ENCODE data around the gene DAD1. TPM values are rescaled to one million over a fixed set of nuclear protein-coding genes. Genes with fewer than 3 reads are reported as not detected.

DAD1 gene
- total RNA-seq, 1 donor from 2014 or later, result 185 TPM

DNA sequence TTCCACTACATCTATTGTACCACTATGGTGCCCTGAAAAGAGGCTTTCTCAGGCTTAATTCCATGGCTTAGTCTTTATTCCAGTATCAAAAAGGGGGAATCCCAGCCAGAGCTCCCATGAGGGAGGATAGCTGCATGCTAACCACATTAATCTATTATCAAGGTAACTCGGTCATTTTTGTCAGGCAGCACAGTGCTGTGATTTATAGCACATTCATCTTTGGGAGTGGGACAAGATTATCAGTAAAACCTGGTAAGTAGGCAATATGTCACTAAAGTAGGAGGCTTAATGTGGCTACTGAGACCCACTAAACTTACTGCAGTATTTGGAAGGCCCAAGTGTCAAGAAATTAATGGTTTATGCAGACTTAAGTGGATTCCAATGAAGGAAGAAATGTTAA, 58.9 kb downstream of the DAD1 start:
- no peak overlapping the region for H3K4me3 ChIP-seq
- H3K27ac ChIP-seq, result no peak overlapping the region
- H4K20me1 ChIP-seq (ENCODE audit: low read depth), result no peaks in the 10 kb centered on the region
- H3K36me3 ChIP-seq, result no peaks in the 10 kb centered on the region
- H3K9me3 ChIP-seq (ENCODE audit: low read depth), result no peaks in the 10 kb centered on the region
- H3K4me1 ChIP-seq, result no peaks in the 10 kb centered on the region
- Mint-ChIP-seq H3K4me1 (peaks cover 9% of the 10 kb centered on the region), H3K9me3 (no peaks in the 10 kb centered on the region), H3K27ac (no peak overlapping the region), H3K27me3 (ENCODE audit: insufficient read depth, low read depth) (peaks cover 4% of the 10 kb centered on the region), H3K36me3 (no peaks in the 10 kb centered on the region), H3K4me3 (no peak overlapping the region)
- H3F3A ChIP-seq (ENCODE audit: low read depth), result no peaks in the 10 kb centered on the region
- H2AFZ ChIP-seq (replicated peaks), result no peak overlapping the region
- H3K79me2 ChIP-seq (ENCODE audit: low read depth), result no peaks in the 10 kb centered on the region
- TF ChIP-seq, protein P1, sequence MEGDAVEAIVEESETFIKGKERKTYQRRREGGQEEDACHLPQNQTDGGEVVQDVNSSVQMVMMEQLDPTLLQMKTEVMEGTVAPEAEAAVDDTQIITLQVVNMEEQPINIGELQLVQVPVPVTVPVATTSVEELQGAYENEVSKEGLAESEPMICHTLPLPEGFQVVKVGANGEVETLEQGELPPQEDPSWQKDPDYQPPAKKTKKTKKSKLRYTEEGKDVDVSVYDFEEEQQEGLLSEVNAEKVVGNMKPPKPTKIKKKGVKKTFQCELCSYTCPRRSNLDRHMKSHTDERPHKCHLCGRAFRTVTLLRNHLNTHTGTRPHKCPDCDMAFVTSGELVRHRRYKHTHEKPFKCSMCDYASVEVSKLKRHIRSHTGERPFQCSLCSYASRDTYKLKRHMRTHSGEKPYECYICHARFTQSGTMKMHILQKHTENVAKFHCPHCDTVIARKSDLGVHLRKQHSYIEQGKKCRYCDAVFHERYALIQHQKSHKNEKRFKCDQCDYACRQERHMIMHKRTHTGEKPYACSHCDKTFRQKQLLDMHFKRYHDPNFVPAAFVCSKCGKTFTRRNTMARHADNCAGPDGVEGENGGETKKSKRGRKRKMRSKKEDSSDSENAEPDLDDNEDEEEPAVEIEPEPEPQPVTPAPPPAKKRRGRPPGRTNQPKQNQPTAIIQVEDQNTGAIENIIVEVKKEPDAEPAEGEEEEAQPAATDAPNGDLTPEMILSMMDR (IDR thresholded peaks at IDR 0.05), result no peak
- no peak for TF ChIP-seq EZH2 (IDR thresholded peaks at IDR 0.05)
- TF ChIP-seq EZH2phosphoT487 (IDR thresholded peaks at IDR 0.05), result no peak
- no peak for DNase-seq (ENCODE audit: low spot score)
- no peak overlapping the region for H3K4me2 ChIP-seq
- H3K9ac ChIP-seq, result no peak overlapping the region
- H3K27me3 ChIP-seq, result no peaks in the 10 kb centered on the region

DNA sequence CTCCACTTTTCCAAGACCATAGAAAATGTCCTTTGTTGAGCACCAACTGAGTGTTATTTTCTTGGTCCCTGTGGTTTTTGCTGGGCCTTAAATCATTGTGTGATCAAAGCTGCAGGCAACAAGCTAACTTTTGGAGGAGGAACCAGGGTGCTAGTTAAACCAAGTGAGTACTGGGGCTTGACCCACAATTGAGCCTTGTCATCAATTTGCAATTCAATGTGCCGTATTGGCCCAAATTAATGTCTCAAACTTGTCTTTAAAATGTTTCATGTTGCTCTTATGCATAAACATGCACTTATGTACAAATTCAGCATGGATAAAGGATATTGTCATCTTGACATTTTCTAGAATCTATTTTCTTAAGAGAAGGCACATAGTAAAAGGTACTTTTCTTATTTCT, 62.3 kb downstream of the DAD1 start:
- H3K9me3 ChIP-seq (ENCODE audit: low read depth), result no peaks in the 10 kb centered on the region
- Mint-ChIP-seq H3K4me3 (no peak overlapping the region), H3K4me1 (peaks cover 9% of the 10 kb centered on the region), H3K9me3 (no peaks in the 10 kb centered on the region), H3K27me3 (ENCODE audit: insufficient read depth, low read depth) (peaks cover under 1% of the 10 kb centered on the region), H3K36me3 (no peaks in the 10 kb centered on the region), H3K27ac (no peak overlapping the region)
- no peak for DNase-seq (ENCODE audit: low spot score)
- H4K20me1 ChIP-seq (ENCODE audit: low read depth), result no peaks in the 10 kb centered on the region
- H3K79me2 ChIP-seq (ENCODE audit: low read depth), result no peaks in the 10 kb centered on the region
- H3K9ac ChIP-seq, result no peak overlapping the region
- H3K4me1 ChIP-seq, result no peaks in the 10 kb centered on the region
- H3K27ac ChIP-seq, result no peak overlapping the region
- H3F3A ChIP-seq (ENCODE audit: low read depth), result no peaks in the 10 kb centered on the region
- no peaks in the 10 kb centered on the region for H3K27me3 ChIP-seq
- TF ChIP-seq, protein P1 (IDR thresholded peaks at IDR 0.05), result no peak
- TF ChIP-seq EZH2 (IDR thresholded peaks at IDR 0.05) (no peak), EZH2phosphoT487 (IDR thresholded peaks at IDR 0.05) (no peak)
- H2AFZ ChIP-seq (replicated peaks), result no peak overlapping the region
- H3K4me3 ChIP-seq, result no peak overlapping the region
- no peak overlapping the region for H3K4me2 ChIP-seq
- no peaks in the 10 kb centered on the region for H3K36me3 ChIP-seq

DNA sequence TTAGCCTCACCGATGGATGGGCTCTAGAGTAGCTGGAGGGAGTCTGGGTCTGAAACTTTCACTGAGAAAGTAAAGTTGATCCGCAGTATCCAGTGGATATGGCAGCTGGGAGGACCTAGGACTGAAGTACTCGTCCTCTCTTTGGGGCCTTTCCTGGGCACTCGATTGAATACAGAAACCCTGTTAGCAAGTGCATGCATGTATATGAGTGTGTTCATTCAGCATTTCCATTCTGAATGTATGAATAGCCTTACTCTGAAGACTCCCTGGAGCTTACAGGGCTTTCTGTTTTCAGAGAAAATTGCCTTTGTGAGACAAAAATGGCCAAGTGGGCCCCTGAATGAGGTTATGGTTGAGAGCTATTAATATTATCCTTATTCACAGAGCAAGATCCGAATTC, 62.8 kb downstream of the DAD1 start:
- H3K79me2 ChIP-seq (ENCODE audit: low read depth), result no peaks in the 10 kb centered on the region

DNA sequence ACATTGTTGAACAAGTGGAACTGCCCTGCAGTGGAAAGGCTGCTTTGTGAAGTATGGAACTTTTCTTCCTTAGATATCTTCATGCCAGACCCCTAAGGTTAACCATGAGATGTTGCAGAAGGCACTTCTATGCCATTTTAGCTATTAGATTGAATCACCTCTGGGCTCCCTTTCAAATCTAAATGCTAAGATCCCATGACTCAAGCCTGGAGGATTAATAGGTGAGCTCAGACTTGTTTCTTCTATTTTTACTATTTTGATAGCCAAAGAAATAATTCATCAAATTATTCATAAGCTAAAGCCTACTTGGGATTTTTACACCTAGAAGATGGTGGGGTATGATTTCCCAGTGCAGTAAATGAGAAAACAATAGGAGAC, 64.3 kb downstream of the DAD1 start:
- no peaks in the 10 kb centered on the region for H3K36me3 ChIP-seq
- H3K9me3 Mint-ChIP-seq, result no peaks in the 10 kb centered on the region
- no peak for DNase-seq (ENCODE audit: low spot score)
- H3K4me2 ChIP-seq, result no peak overlapping the region
- H3K4me3 ChIP-seq, result no peak overlapping the region
- H2AFZ ChIP-seq (replicated peaks), result no peak overlapping the region
- H3K27ac Mint-ChIP-seq, result no peak overlapping the region
- no peak overlapping the region for H3K27ac ChIP-seq
- H3K4me1 ChIP-seq, result no peaks in the 10 kb centered on the region
- H3K27me3 Mint-ChIP-seq (ENCODE audit: insufficient read depth, low read depth), result no peaks in the 10 kb centered on the region
- no peaks in the 10 kb centered on the region for H3K36me3 Mint-ChIP-seq
- H3F3A ChIP-seq (ENCODE audit: low read depth), result no peaks in the 10 kb centered on the region
- H3K9ac ChIP-seq, result no peak overlapping the region
- no peaks in the 10 kb centered on the region for H4K20me1 ChIP-seq (ENCODE audit: low read depth)
- no peaks in the 10 kb centered on the region for H3K27me3 ChIP-seq
- H3K4me3 Mint-ChIP-seq, result no peak overlapping the region
- no peaks in the 10 kb centered on the region for H3K9me3 ChIP-seq (ENCODE audit: low read depth)
- TF ChIP-seq EZH2phosphoT487 (IDR thresholded peaks at IDR 0.05), result no peak
- TF ChIP-seq, protein P1 (IDR thresholded peaks at IDR 0.05), result no peak
- TF ChIP-seq EZH2 (IDR thresholded peaks at IDR 0.05), result no peak
- H3K79me2 ChIP-seq (ENCODE audit: low read depth), result no peaks in the 10 kb centered on the region
- peaks cover 16% of the 10 kb centered on the region for H3K4me1 Mint-ChIP-seq

More for the DNA sequence above, 62.8 kb downstream of the DAD1 start:
- H3K36me3 Mint-ChIP-seq, result no peaks in the 10 kb centered on the region
- no peaks in the 10 kb centered on the region for H3K4me1 ChIP-seq
- no peaks in the 10 kb centered on the region for H3K27me3 ChIP-seq
- H3K9ac ChIP-seq, result no peak overlapping the region
- H3K27me3 Mint-ChIP-seq (ENCODE audit: insufficient read depth, low read depth), result no peaks in the 10 kb centered on the region
- H2AFZ ChIP-seq (replicated peaks), result no peak overlapping the region
- H4K20me1 ChIP-seq (ENCODE audit: low read depth), result no peaks in the 10 kb centered on the region
- H3F3A ChIP-seq (ENCODE audit: low read depth), result no peaks in the 10 kb centered on the region
- peaks cover 9% of the 10 kb centered on the region for H3K4me1 Mint-ChIP-seq
- no peak overlapping the region for H3K27ac ChIP-seq
- no peaks in the 10 kb centered on the region for H3K9me3 ChIP-seq (ENCODE audit: low read depth)
- H3K27ac Mint-ChIP-seq, result no peak overlapping the region
- H3K9me3 Mint-ChIP-seq, result no peaks in the 10 kb centered on the region
- no peaks in the 10 kb centered on the region for H3K36me3 ChIP-seq
- DNase-seq (ENCODE audit: low spot score), result no peak
- no peak for TF ChIP-seq EZH2 (IDR thresholded peaks at IDR 0.05)
- no peak for TF ChIP-seq EZH2phosphoT487 (IDR thresholded peaks at IDR 0.05)
- H3K4me3 Mint-ChIP-seq, result no peak overlapping the region
- no peak overlapping the region for H3K4me3 ChIP-seq
- no peak overlapping the region for H3K4me2 ChIP-seq

Measured in neural progenitor cell (in vitro differentiated cells).